Activated naive CD8-positive, alpha-beta T cell treated with anti-CD3 and anti-CD28 coated beads for 36 hours (primary cell): ENCODE measurements around the gene TNRC6C. TPM values are rescaled to one million over a fixed set of nuclear protein-coding genes. Genes with fewer than 3 reads are reported as not detected.
"Not testable (repeated sequence)": the region's sequence is repeated elsewhere in the genome, so short reads cannot be mapped to it uniquely, and the experiment has no call there.

ENCODE experiments used
- DNase-seq: peaks from one replicate; pipeline ENCODE4 v3.0.0; 2021
- H3K27ac Mint-ChIP-seq: one replicate; pipeline ENCODE4 v1.8.0; 2022; ENCODE audit warnings: mild to moderate bottlenecking, moderate library complexity, mixed read lengths
- H3K27me3 Mint-ChIP-seq: one replicate; pipeline ENCODE4 v1.8.0; 2022; ENCODE audit warnings: mild to moderate bottlenecking, mixed read lengths
- H3K36me3 Mint-ChIP-seq: one replicate; pipeline ENCODE4 v1.8.0; 2021; ENCODE audit warnings: mild to moderate bottlenecking, mixed read lengths
- H3K4me1 Mint-ChIP-seq: one replicate; pipeline ENCODE4 v1.8.0; 2021; ENCODE audit warnings: mixed read lengths
- H3K4me3 Mint-ChIP-seq: one replicate; pipeline ENCODE4 v1.8.0; 2022; ENCODE audit warnings: mild to moderate bottlenecking, moderate library complexity, mixed read lengths
- H3K9me3 Mint-ChIP-seq: one replicate; pipeline ENCODE4 v1.8.0; 2022; ENCODE audit warnings: mixed read lengths
- total RNA-seq, 2 experiments: library from RNA; stranded (reverse); gene quantifications; one replicate each; pipeline ENCODE4 v1.2.3, GENCODE V29; 2021

The TNRC6C gene
- total RNA-seq, 2 experiments from 2014 or later: 16.2 to 19.2 TPM

- no peaks in the 10 kb centered on the region for H3K4me1 Mint-ChIP-seq
- H3K27me3 Mint-ChIP-seq: no peaks in the 10 kb centered on the region
- no peaks in the 10 kb centered on the region for H3K9me3 Mint-ChIP-seq
- no peak overlapping the region for H3K27ac Mint-ChIP-seq
- no peak overlapping the region for H3K4me3 Mint-ChIP-seq
- no peaks in the 10 kb centered on the region for H3K36me3 Mint-ChIP-seq
- DNase-seq: no peak
These were observed 11.4 kb upstream of the TNRC6C start for GRCh38 chr17:77946900-77947645.

- H3K27me3 Mint-ChIP-seq: peaks cover 3% of the 10 kb centered on the region
- peaks cover 2% of the 10 kb centered on the region for H3K4me1 Mint-ChIP-seq
- no peak overlapping the region for H3K4me3 Mint-ChIP-seq
- no peak overlapping the region for H3K27ac Mint-ChIP-seq
- H3K9me3 Mint-ChIP-seq: no peaks in the 10 kb centered on the region
- H3K36me3 Mint-ChIP-seq: no peaks in the 10 kb centered on the region
- DNase-seq: no peak
These were observed 9.8 kb upstream of the TNRC6C start for GRCh38 chr17:77948690-77949114.

- DNase-seq: no peak
- Mint-ChIP-seq H3K4me3 (no peak overlapping the region), H3K27me3 (peaks cover 3% of the 10 kb centered on the region), H3K9me3 (no peaks in the 10 kb centered on the region), H3K36me3 (no peaks in the 10 kb centered on the region), H3K27ac (no peak overlapping the region), H3K4me1 (peaks cover 2% of the 10 kb centered on the region)
These were observed 7.4 kb upstream of the TNRC6C start for GRCh38 chr17:77951123-77951522.

- Mint-ChIP-seq H3K27ac (no peak overlapping the region), H3K4me1 (peaks cover 6% of the 10 kb centered on the region), H3K4me3 (no peak overlapping the region), H3K27me3 (peaks cover 6% of the 10 kb centered on the region), H3K36me3 (no peaks in the 10 kb centered on the region), H3K9me3 (no peaks in the 10 kb centered on the region)
- no peak for DNase-seq
These were observed 6.1 kb upstream of the TNRC6C start for GRCh38 chr17:77952368-77952767.

GRCh38 chr17:77957235-77957856 is 1.2 kb upstream of the TNRC6C start:
- no peak for DNase-seq
- Mint-ChIP-seq H3K9me3 (no peaks in the 10 kb centered on the region), H3K36me3 (peaks cover 6% of the 10 kb centered on the region), H3K4me3 (peak overlapping the region; percentile 89), H3K27me3 (peaks cover 6% of the 10 kb centered on the region), H3K4me1 (peaks cover 25% of the 10 kb centered on the region), H3K27ac (peak overlapping the region; percentile 85)

- Mint-ChIP-seq H3K27me3 (peaks cover 3% of the 10 kb centered on the region), H3K36me3 (peaks cover 6% of the 10 kb centered on the region), H3K9me3 (no peaks in the 10 kb centered on the region), H3K4me1 (peaks cover 35% of the 10 kb centered on the region), H3K4me3 (peak overlapping the region; percentile 89), H3K27ac (no peak overlapping the region)
- no peak for DNase-seq
These were observed 218 bp downstream of the TNRC6C start for GRCh38 chr17:77958716-77959125.

- peak; percentile 45 for DNase-seq
- peak overlapping the region; percentile 94 for H3K27ac Mint-ChIP-seq
- peak overlapping the region; percentile 95 for H3K4me3 Mint-ChIP-seq
- H3K4me1 Mint-ChIP-seq: peaks cover 42% of the 10 kb centered on the region
- peaks cover 3% of the 10 kb centered on the region for H3K27me3 Mint-ChIP-seq
- H3K36me3 Mint-ChIP-seq: peaks cover 6% of the 10 kb centered on the region
- no peaks in the 10 kb centered on the region for H3K9me3 Mint-ChIP-seq
These were observed 823 bp downstream of the TNRC6C start for GRCh38 chr17:77959126-77959925.

GRCh38 chr17:77959926-77960521 is 1.5 kb downstream of the TNRC6C start:
- Mint-ChIP-seq H3K9me3 (no peaks in the 10 kb centered on the region), H3K27me3 (peaks cover 3% of the 10 kb centered on the region), H3K4me3 (peak overlapping the region; percentile 95), H3K27ac (peak overlapping the region; percentile 94), H3K36me3 (peaks cover 6% of the 10 kb centered on the region), H3K4me1 (peaks cover 48% of the 10 kb centered on the region)
- peak; percentile 54 for DNase-seq

GRCh38 chr17:77961741-77962140 is 3.2 kb downstream of the TNRC6C start:
- H3K9me3 Mint-ChIP-seq: no peaks in the 10 kb centered on the region
- H3K27ac Mint-ChIP-seq: no peak overlapping the region
- H3K4me3 Mint-ChIP-seq: peak overlapping the region; percentile 57
- DNase-seq: no peak
- H3K36me3 Mint-ChIP-seq: peaks cover 7% of the 10 kb centered on the region
- peaks cover 65% of the 10 kb centered on the region for H3K4me1 Mint-ChIP-seq
- no peaks in the 10 kb centered on the region for H3K27me3 Mint-ChIP-seq

GRCh38 chr17:77962348-77962747 is 3.8 kb downstream of the TNRC6C start:
- no peak for DNase-seq
- no peaks in the 10 kb centered on the region for H3K27me3 Mint-ChIP-seq
- H3K9me3 Mint-ChIP-seq: no peaks in the 10 kb centered on the region
- peaks cover 65% of the 10 kb centered on the region for H3K4me1 Mint-ChIP-seq
- H3K27ac Mint-ChIP-seq: peak overlapping the region; percentile 49
- H3K4me3 Mint-ChIP-seq: peak overlapping the region; percentile 40
- H3K36me3 Mint-ChIP-seq: peaks cover 7% of the 10 kb centered on the region

- H3K36me3 Mint-ChIP-seq: peaks cover 7% of the 10 kb centered on the region
- peak overlapping the region; percentile 53 for H3K4me3 Mint-ChIP-seq
- no peaks in the 10 kb centered on the region for H3K27me3 Mint-ChIP-seq
- peak; percentile 40 for DNase-seq
- no peaks in the 10 kb centered on the region for H3K9me3 Mint-ChIP-seq
- peaks cover 66% of the 10 kb centered on the region for H3K4me1 Mint-ChIP-seq
- H3K27ac Mint-ChIP-seq: peak overlapping the region; percentile 22
These were observed 4.9 kb downstream of the TNRC6C start for GRCh38 chr17:77963441-77963840.

- no peaks in the 10 kb centered on the region for H3K27me3 Mint-ChIP-seq
- no peak for DNase-seq
- H3K4me3 Mint-ChIP-seq: no peak overlapping the region
- peaks cover 74% of the 10 kb centered on the region for H3K4me1 Mint-ChIP-seq
- H3K36me3 Mint-ChIP-seq: peaks cover 6% of the 10 kb centered on the region
- H3K9me3 Mint-ChIP-seq: no peaks in the 10 kb centered on the region
- no peak overlapping the region for H3K27ac Mint-ChIP-seq
These were observed 6.8 kb downstream of the TNRC6C start for GRCh38 chr17:77965352-77965751.

GRCh38 chr17:77966476-77966875 is 8.0 kb downstream of the TNRC6C start:
- H3K27ac Mint-ChIP-seq: no peak overlapping the region

GRCh38 chr17:77968788-77969187 is 10.3 kb downstream of the TNRC6C start:
- Mint-ChIP-seq H3K4me3 (no peak overlapping the region), H3K36me3 (peaks cover 7% of the 10 kb centered on the region), H3K27me3 (no peaks in the 10 kb centered on the region), H3K4me1 (peaks cover 73% of the 10 kb centered on the region), H3K9me3 (no peaks in the 10 kb centered on the region), H3K27ac (no peak overlapping the region)
- DNase-seq: no peak

More at GRCh38 chr17:77966476-77966875, 8.0 kb downstream of the TNRC6C start:
- Mint-ChIP-seq H3K27me3 (no peaks in the 10 kb centered on the region), H3K36me3 (peaks cover 4% of the 10 kb centered on the region), H3K4me1 (peaks cover 79% of the 10 kb centered on the region), H3K4me3 (no peak overlapping the region), H3K9me3 (no peaks in the 10 kb centered on the region)
- no peak for DNase-seq

GRCh38 chr17:77972271-77972670 is 13.8 kb downstream of the TNRC6C start:
- H3K36me3 Mint-ChIP-seq: not testable (repeated sequence)
- H3K4me1 Mint-ChIP-seq: peaks cover 57% of the 10 kb centered on the region

More at GRCh38 chr17:77972271-77972670, 13.8 kb downstream of the TNRC6C start:
- not testable (repeated sequence) for H3K4me3 Mint-ChIP-seq, H3K9me3 Mint-ChIP-seq, H3K27me3 Mint-ChIP-seq, DNase-seq, H3K27ac Mint-ChIP-seq
